Kasumi-1 (cell line): ENCODE data around the gene ABI3BP.
"Not testable (repeated sequence)": the region's sequence is repeated elsewhere in the genome, so short reads cannot be mapped to it uniquely, and the experiment has no call there.

ENCODE experiments used
- DNase-seq, 2 experiments: peaks; one replicate each; lab custom pipeline; 2025; lab: John Stamatoyannopoulos, UW

ABI3BP gene, protein sequence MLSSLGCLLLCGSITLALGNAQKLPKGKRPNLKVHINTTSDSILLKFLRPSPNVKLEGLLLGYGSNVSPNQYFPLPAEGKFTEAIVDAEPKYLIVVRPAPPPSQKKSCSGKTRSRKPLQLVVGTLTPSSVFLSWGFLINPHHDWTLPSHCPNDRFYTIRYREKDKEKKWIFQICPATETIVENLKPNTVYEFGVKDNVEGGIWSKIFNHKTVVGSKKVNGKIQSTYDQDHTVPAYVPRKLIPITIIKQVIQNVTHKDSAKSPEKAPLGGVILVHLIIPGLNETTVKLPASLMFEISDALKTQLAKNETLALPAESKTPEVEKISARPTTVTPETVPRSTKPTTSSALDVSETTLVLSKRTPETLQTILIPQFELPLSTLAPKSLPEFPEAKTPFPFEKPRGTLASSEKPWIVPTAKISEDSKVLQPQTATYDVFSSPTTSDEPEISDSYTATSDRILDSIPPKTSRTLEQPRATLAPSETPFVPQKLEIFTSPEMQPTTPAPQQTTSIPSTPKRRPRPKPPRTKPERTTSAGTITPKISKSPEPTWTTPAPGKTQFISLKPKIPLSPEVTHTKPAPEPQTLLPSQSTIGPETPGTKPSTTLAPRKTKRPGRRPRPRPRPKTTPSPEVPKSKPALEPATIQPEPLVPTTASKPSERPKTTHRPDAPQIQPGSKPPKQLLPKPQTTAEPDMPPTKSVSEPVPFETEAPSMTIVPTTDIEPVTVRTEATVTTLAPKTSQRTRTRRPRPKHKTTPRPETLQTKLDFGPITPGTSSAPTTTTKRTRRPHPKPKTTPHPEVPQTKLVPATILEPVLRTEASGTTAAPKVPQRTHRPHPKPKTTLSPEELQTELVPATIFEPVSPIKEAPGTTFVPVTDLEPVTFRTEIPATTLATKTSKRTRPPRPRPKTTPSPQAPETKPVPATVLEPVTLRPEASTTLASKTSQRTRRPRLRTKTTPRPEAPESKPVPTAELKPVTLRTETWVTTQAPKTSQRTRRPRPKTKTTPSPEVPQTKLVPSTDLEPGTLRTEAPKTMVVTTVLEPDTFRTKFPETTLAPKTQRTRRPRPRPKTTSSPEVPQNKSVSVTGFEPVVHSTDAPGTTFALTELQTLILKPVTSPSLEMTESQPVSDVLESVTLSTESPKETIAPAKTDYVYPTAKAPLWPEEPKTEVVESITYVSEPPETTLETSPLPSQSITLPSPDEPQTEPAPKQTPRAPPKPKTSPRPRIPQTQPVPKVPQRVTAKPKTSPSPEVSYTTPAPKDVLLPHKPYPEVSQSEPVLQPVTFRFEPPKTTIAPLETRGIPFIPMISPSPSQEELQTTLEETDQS (N-terminal part only)

GRCh38 chr3:100993309-100993708 is at the start of gene ABI3BP:
ABI3BP (minus strand) TSS chr3:100993421; CDS start chr3:100993384, 37 bp downstream.
- no peak for DNase-seq

DNA sequence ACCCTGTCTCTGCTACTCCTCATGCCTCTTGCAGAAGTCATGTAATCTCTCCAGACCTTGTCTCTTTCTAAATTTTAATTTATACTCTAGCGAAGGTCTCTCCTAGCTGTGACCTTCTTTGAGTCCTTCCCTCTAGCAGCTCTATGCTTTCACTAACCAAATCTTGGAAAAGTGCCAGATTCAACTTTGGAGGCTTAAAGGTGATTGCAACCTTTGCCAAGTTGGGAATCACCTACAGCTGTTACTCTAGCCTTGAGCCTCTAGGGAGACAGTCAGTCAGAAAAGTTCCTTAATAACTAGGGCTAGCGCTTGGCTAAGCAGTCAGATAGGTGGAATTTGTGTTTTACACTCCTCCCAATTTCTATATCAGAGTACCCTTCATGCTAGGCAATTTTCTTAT is 46.1 kb upstream of the ABI3BP start:
- DNase-seq = no peak

GRCh38 chr3:101038880-101039279 is 45.7 kb upstream of the ABI3BP start:
- DNase-seq = no peak

DNA sequence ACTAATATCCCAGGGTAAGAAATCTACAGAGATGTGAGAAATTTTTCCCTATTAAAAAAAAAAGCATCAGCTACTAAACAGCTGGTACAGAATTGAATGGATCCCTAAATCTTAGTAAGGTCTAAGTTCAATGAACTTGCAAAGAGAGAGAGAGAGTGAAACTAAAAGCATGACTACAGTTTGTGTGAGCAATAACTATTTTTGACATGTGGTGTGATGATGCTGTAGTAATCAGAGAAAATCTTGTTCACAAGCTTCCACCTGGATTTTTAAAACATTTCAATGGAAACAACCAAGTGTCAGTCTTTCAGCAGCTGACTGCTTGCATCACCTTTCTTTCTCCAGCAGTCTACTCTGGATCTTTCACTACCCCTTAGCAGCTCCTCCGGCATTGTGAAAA is 45.2 kb upstream of the ABI3BP start:
- DNase-seq = no peak

DNA sequence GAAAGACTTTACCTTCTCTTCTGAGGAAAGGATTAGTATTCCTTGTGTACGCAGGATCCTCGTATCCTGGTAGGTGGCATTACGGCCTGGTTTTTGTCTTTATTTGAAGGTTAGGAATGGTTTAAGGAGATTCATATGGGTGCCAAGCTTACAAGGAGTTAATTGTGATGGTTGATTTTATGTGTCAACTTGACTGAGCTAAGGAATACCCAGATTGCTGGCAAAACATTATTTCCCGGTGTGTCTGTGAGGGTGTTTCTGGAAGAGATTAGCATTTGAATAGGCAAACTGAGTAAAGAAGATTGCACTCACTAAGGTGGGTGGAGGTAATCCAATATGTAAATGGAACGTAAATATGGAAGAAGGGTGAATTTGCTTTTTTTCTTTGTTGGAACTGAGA is 44.4 kb upstream of the ABI3BP start:
- DNase-seq = no peak

DNA sequence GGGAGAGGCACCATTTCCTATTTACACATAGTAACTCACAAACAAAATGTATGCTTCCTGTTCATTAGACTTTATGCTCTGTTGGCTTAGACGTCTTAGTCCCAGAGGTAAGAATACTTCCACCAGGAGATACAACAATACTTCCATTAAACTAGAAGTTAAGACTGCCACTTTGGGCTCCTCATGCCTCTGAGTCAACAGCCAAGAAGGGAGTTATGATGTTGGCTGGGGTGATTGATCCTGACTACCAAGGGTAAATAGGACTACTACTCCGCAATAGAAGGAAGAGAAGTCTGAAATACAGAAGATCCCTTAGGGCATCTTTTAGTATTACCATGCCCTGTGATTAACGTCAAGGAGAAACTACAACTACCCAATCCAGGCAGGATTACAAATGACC is 43.5 kb upstream of the ABI3BP start:
- no peak for DNase-seq

DNA sequence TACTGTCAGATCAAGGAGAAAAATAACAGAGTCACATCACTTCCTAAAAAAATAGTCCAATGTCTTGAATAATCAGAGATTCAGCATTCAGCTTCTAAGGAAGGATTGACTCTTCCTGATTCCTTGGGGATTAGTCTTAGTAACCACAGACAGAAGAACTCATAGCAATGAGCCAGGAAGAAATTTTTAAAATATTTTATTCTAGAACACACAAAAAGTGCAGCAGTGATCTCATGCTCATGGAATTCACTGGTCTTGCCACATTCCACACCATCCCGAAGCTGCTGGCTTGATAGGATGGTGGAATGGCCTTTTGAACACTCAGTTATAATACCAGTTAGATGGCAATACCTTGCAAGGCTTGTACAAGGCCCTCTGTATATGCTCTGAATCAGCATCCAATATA is 43.0 kb upstream of the ABI3BP start:
- DNase-seq = no peak

DNA sequence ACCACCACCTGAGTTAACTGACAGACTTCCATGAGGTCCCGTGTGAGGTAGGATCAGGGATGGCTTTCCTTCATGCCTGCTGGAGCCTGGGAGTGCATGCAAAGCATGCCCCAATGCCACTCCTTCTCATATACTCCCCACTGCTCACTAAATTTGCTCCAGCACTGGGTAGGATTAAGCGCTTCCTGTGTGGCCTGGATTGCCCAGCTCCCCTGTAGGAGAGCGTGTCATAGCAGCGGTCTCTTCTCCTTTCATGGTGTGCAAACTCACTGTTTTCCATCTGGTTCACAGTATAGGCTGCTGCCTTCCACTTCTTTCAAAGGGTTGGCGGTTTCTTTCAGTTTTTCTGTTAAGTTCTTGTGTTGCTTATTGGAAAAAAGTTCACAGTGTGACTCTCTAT is 34.1 kb upstream of the ABI3BP start:
- DNase-seq = no peak

DNA sequence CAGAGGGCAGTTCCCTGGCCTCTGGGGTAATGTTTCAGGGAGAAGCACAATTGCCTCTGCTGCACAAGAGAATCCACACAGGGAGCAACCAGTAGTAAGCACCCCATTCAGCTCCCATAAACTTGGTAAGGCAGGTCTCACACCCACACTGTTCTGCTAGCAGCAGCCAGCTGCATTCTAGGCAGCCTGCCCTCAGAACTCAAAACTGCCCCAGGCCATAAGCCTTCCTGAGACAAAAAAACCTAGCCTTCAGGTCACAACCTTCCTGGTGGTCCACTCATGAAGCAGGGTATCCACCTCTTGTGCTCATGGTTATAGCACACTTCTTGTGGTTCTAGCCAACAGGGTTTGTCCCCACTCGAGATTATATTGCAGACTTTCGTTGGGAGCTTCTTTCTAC is 33.7 kb upstream of the ABI3BP start:
- DNase-seq = no peak

DNA sequence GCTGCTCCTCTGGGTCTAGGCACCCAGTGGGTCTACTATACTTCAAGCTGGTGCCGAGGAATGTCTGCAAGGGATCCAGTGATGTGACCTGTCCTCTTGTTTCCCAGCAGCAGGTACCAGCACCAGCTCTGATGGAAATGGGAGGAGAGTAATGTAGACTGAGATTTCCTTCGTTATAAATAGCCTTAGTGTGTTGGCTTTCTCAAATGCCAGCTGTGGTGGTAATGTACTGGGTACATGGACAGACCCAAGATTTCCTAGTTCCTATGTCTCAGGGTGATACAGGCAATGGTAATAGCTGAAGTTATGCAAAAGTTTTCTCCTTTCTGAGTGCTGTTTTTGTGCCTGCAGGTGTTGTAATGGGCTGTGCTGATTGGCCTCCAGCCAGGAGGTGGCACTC is 33.0 kb upstream of the ABI3BP start:
- no peak for DNase-seq

DNA sequence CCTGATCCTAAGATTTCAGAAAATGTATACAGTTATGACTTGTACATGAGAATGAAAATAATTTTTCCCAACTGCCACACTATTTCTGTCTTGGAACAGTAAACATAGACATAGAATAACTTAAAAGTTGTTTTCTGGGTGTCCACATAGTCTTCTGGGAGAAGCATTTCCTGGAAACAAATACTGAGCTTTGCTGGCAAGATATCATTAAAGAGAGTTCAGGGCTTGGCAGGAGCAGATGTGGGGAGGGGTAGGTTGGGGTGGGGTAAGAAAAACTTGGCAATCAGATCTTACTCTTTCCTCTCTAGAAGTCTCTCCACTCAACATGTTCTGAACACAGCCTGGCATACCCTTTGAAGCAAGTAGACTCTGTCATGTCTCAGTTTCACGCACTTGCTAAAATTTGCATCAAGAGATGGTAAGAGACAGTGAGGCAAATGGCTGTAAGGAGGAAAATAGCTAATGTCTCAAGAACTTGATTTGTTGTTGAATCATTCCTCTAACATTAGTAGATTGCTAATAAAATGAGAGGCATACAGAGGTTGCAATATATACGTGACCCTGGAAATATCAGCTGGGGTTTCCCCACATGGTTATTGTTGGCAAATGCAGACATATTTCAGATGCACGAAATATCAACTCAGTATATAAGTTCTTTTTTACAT is 27.3 kb upstream of the ABI3BP start:
- no peak for DNase-seq

GRCh38 chr3:101017017-101017416 is 23.8 kb upstream of the ABI3BP start:
- DNase-seq = no peak

DNA sequence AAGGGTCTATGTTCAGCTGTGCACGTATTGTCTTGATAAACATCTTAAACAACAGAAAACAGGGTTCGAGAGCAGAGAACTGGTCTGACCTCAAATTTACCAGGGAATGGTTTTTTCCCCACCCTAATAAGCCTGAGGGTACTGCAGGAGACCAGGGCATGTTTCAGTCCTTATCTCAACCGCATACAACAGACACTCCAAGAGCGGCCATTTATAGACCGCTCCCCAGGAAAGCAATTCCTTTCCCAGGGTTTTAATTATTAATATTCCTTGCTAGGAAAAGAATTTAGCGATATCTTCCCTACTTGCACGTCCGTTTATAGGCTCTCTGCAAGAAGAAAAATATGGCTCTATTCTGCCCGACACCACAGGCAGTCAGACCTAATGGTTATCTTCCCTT is 19.1 kb upstream of the ABI3BP start:
- DNase-seq = not testable (repeated sequence)

GRCh38 chr3:101011136-101011535 is 17.9 kb upstream of the ABI3BP start:
- DNase-seq = no peak

- no peak for DNase-seq
These were observed 17.1 kb upstream of the ABI3BP start for GRCh38 chr3:101010296-101010695.

DNA sequence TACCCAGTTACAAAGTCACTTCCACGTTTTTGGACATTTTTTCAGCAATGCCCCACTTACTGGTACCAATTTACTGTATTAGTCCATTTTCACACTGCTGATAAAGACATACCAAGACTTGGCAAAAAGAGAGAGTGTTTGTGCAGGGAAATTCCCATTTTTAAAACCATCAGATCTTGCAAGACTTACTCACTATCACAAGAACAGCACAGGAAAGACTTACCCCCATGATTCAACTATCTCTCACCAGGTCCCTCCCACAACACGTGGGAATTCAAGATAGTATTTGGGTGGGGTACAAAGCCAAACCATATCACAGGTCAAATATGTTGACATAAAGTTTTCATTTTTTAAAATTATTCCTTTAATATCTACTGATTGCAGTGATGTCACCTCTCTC is 16.2 kb upstream of the ABI3BP start:
- DNase-seq = no peak

- DNase-seq = no peak
These were observed 5.9 kb upstream of the ABI3BP start for GRCh38 chr3:100999160-100999559.

GRCh38 chr3:100994809-100995208 is 1.6 kb upstream of the ABI3BP start:
- DNase-seq = no peak

GRCh38 chr3:100994187-100994586 is 966 bp upstream of the ABI3BP start:
- no peak for DNase-seq

- DNase-seq = no peak
These were observed 799 bp downstream of the ABI3BP start for GRCh38 chr3:100992231-100993012.

DNA sequence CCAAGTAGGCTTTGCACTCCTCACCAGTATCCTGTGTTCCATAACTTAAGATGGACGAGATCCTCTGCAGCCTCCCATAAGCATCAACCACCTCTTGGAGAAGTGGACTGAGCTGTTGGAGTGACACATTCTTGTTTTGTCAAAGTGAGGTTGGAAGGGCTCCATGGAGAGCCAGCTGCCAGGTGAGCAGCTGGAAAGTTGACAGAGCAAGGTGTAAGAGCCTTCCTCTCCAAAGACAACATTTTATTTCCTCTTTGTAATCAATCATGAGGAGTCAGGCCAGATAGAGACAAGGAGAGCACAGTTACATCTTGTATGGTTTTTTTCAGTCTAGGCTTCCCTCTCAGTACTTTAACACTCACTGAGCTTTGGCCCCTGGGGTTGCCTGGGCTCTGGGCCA is 5.1 kb downstream of the ABI3BP start:
- DNase-seq = no peak
